Esophagus squamous epithelium (tissue), 4 donors: Measurements from ENCODE around the gene DNAJA2.

ENCODE experiments used
- POLR2A ChIP-seq, 4 donors: fragments of 450-650 bp; IDR thresholded peaks; one replicate each; pipeline ENCODE4 v1.6.1; 2017; ENCODE audit warnings: antibody characterized with exemption in 4 of 4, mild to moderate bottlenecking in 4 of 4, moderate library complexity in 3 of 4
- TF ChIP-seq, protein P1 (sequence below), 6 experiments: fragments of 450-650 bp in 4 of 6; fragments of 200-600 bp in 2 of 6; sonication (generic) in 2 of 6; IDR thresholded peaks; one replicate each; pipeline ENCODE4 v1.5.1; 2016 to 2019; ENCODE audit warnings: antibody characterized with exemption in 6 of 6, mild to moderate bottlenecking in 4 of 6, moderate library complexity in 4 of 6

DNA sequence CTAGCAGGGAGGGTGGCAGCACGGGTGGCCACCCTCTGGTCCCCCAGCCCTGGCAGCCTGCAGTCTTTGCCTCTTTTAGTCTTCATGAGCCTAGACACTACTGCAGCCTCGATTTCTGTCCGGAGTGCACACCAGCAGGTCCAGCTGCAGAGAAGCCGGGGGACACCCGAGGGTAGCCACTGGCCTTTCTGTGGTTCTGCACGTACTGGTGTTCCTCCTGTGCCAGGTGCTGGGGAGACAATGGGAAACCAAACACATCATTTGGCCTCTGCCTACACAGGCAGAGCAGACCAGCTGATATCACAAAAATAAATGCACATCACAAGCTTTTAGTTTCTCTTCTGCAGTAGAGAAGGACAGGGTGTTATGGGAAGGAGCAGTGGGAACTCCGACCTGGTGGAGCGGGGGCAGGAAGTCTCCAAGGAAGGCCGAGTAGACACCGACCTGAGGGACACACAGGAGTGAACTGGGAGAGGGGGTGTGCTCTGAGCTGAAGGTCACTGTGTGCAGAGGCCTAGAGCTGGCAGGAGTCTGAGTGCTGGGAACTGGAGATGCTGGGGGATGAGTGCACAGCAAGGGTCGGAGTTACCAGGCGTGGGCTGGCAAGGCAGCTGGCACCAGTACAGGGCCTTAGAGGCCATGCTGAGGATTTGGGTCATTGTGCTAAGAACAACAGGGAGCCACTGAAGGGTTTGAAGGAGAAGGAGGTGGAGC, 66.3 kb downstream of the DNAJA2 start:
- TF ChIP-seq, protein P1, sequence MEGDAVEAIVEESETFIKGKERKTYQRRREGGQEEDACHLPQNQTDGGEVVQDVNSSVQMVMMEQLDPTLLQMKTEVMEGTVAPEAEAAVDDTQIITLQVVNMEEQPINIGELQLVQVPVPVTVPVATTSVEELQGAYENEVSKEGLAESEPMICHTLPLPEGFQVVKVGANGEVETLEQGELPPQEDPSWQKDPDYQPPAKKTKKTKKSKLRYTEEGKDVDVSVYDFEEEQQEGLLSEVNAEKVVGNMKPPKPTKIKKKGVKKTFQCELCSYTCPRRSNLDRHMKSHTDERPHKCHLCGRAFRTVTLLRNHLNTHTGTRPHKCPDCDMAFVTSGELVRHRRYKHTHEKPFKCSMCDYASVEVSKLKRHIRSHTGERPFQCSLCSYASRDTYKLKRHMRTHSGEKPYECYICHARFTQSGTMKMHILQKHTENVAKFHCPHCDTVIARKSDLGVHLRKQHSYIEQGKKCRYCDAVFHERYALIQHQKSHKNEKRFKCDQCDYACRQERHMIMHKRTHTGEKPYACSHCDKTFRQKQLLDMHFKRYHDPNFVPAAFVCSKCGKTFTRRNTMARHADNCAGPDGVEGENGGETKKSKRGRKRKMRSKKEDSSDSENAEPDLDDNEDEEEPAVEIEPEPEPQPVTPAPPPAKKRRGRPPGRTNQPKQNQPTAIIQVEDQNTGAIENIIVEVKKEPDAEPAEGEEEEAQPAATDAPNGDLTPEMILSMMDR (IDR thresholded peaks at IDR 0.05), result no peak
- no peak for TF ChIP-seq POLR2A (IDR thresholded peaks at IDR 0.05)
